T47D (cell line): ENCODE data around the gene IFT74.

ENCODE experiments used
- DNase-seq, 2 experiments: peaks; one replicate each; pipeline versions ENCODE4 v3.0.0 to v3.0.0-alpha.2; 2011 to 2012; ENCODE audit warnings: low read depth in 1 of 2, low spot score in 1 of 2
- JUND ChIP-seq: IDR thresholded peaks from 2 replicates; pipeline ENCODE4 v1.6.1; 2012; ENCODE audit warnings: low read depth
- in situ Hi-C: cut with HindIII; loops from 2 replicates; pipeline ENCODE4 v1.10.0; 2016; ENCODE audit warnings: low sequenced_read_pairs, low pct_unique_long_range_greater_than_20kb

The IFT74 gene

GRCh38 chr9:26947736-26948135 is 8.5 kb upstream of the IFT74 start:
- no peak for TF ChIP-seq JUND
- in situ Hi-C loops, result no loop called here
- DNase-seq, result no peak

- in situ Hi-C loops, result no loop called here
- TF ChIP-seq JUND, result no peak
- no peak for DNase-seq
These were observed 6.6 kb upstream of the IFT74 start for GRCh38 chr9:26949637-26950069.

- TF ChIP-seq JUND, result no peak
- in situ Hi-C loops, result no loop called here
These were observed 5.7 kb upstream of the IFT74 start for GRCh38 chr9:26950521-26950920.

DNA sequence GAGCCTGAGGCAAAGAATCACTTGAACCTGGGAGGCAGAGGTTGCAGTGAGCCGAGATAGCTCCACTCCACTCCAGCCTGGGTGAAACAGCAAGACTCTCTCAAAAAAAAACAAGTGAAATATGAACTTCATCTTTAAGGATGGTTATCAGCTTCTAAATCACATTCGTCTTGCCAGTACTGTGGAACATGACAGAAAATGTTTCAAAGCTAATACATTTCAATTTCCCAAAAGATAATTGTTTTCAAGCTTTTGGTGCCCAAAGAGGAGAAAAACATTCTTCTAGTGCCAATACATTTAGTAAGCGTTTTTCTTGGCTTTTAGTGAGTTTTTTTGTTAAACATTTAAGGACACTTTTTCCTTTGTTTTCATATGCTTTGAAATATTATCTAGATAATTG is 4.4 kb upstream of the IFT74 start:
- in situ Hi-C loops, result no loop called here
- DNase-seq, result no peak
- no peak for TF ChIP-seq JUND

More at GRCh38 chr9:26950521-26950920, 5.7 kb upstream of the IFT74 start:
- no peak for DNase-seq

GRCh38 chr9:26954050-26954508 is 2.1 kb upstream of the IFT74 start:
- in situ Hi-C loops, result no loop called here
- TF ChIP-seq JUND, result no peak
- DNase-seq, result no peak

DNA sequence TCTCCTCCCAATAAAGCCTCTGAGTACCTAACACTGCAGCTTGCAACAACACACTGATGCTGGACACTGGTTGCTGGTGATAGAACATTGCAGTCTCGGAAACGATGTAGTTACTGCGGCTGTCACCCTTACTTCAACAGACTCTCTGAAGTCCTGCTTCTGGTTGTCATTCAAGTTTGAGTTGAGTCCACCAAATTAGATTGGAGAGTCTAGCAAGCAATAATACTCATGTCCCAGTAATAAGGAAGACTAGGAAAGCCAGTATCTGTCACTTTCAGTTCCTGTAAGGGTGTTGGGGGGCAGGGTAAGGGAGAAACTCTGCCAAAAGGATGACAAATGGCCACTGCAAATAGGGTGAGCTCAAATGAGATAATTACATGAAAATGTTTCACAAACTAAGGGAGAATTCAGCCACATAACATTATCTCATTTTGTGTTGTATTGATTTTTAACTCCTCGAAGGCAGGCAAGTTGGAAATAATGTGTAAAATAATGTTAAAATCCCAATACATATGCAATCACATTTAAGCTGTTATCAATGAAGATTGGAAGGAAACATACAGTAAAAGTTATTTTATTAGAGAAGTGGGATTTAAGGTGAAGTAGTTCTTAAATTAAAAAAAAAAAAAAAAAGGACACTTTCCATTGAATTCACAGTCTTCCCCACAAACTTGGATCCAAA is 849 bp upstream of the IFT74 start:
- in situ Hi-C loops, result no loop called here
- no peak for TF ChIP-seq JUND
- no peak for DNase-seq

GRCh38 chr9:26956860-26957233 is 635 bp downstream of the IFT74 start:
- in situ Hi-C loops, result no loop called here
- TF ChIP-seq JUND, result no peak
- DNase-seq, result no peak

GRCh38 chr9:26971721-26972120 is 15.5 kb downstream of the IFT74 start:
- no peak for DNase-seq
- in situ Hi-C loops, result no loop called here
- TF ChIP-seq JUND, result no peak

DNA sequence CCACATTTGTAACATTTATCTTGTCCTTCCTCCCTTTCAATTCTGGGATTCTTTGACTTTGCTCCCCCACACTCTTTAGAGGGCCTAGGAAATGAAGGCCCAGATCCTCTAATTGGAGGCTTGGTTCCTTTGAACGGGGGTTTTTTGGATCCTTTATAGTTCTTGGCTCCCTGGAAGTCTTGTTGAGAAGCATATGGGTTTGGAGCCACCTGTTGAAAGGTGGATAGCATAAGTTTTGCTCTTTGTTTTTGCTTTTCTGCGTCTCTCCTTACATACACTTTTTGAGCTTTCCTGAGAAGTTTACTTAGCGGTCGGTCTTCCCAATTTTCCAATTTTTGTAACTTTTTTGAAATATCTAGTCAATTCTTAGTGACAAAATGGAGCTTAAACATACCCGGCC is 17.8 kb downstream of the IFT74 start:
- in situ Hi-C loops, result no loop called here
- TF ChIP-seq JUND, result no peak
- DNase-seq, result no peak

DNA sequence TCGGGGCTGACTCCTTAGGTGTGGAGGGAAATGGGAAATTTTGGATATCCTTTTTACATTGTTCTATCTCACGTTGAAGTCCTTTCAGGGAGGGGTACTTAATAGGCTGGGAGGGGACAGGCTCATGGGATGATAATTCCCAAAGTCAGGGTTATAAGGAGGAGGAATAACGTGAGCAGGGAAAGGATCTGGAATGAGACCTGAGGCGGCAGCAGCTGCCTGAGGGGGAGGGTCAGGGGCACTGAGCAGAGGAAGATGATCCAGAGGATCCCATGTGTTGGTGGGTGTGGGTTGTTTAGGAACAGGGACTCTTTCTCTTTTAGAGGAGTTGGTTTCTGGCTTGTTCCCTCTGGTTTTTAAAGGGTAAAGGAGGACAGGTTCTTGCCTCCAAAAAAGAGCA is 18.7 kb downstream of the IFT74 start:
- in situ Hi-C loops, result no loop called here

DNA sequence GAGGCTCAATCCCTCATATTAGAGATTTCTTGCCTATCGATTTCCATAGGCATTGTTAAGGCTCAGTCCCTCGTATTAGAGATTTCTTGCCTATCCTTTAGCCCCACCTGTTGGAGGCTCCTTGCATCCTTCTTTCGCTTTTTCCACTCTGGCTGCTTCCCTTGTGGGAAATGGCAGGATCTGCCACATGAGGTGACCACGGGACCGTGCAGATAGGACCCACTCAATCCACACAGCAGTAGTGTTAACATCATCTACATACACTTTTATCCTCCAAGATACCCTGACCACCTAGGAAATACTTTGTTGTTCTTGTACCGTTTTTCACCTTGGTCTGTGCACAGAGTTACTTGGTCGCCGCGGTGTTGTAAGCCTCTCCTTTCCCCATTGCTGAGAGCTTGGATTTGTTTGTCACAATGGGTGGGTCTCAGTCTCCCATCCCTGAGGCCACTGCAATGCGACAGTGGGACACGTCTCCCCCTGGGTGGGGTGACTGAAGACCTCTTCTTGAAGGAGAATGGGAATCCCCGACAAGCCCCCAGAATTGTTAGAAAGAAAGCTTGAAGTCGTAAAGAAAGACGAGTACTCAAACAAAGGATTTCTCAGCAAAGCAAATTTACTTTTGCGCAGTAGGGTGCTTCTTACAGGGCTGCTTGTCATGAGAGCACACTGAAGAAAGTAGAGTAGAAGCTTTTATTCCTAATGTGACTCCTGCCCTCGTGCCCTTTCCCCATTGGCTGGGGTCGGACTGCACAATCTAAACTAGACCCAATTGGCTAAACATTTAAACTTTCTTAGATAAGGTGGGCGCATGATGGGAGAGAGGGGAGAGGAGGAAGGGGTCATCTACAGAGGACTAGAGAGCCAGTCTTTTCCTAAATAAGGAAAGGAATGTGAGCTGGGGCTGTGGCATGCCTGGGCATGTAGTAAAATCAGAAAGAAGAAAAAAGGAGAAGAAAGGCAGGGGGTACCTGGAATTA is 19.8 kb downstream of the IFT74 start:
- in situ Hi-C loops, result no loop called here
- no peak for TF ChIP-seq JUND
- peak in 1 of 2 experiments; percentile 58 for DNase-seq

More for the DNA sequence above, 18.7 kb downstream of the IFT74 start:
- no peak for TF ChIP-seq JUND
- no peak for DNase-seq

DNA sequence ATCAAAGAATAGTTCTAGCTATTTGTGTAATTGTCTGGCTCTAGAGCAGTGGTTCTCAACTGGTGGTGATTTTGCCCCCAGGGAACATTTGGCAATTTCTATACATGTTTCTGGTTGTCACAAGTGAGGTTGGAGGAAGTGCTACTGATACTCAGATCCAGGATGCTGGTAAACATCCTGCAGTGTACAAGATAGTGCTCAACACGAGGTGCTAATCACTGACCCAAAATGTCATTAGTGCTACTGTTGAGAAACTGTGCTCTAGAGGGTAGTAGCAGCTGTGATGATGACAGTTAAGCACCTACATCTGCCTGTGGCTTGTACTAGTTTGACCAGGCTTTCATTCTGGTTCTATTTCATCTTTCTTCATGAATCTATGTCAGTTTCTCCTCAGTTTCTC is 27.1 kb downstream of the IFT74 start:
- TF ChIP-seq JUND, result no peak
- in situ Hi-C loops, result no loop called here
- DNase-seq, result no peak

DNA sequence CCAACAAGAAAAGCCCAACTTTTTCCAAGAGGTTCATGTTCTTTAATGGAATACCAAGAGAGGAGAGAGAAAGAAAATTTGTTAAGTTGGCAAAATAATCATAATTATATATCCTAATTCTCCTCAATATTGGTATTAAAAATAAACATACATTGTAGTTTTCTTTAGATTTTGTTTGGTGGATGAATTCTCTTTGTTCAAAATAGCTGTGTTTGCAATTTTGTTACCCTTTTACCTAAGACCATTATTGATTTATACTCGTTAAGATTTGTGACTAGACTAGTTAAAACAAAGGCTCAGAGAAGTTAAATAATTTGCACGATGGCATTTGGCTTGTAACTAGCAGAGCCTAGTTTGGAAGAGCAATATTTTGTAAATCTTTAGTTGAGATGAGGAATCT is 39.6 kb downstream of the IFT74 start:
- no peak for TF ChIP-seq JUND
- no peak for DNase-seq
- in situ Hi-C loops, result no loop called here
